Measurements from ENCODE around the gene CCDC74B.
"Not testable (repeated sequence)": the region's sequence is repeated elsewhere in the genome, so short reads cannot be mapped to it uniquely, and the experiment has no call there.

Gene CCDC74B

GRCh38 chr2:130152816-130153595 is 8.1 kb upstream of the CCDC74B start:
- TF ChIP-seq CTCF (conservative IDR thresholded peaks at IDR 0.05; ENCODE audit: control insufficient read depth, insufficient read depth, low read depth, low read length), result no peak
- H3K4me3 ChIP-seq (ENCODE audit: control insufficient read depth, low read depth, low read length), result no peak overlapping the region
- no peak for DNase-seq (ENCODE audit: low read depth)

- not testable (repeated sequence) for DNase-seq (ENCODE audit: low read depth)
Measured at GRCh38 chr2:130152136-130152815, 7.4 kb upstream of the CCDC74B start.

GRCh38 chr2:130151145-130151512 is 6.2 kb upstream of the CCDC74B start:
- not testable (repeated sequence) for DNase-seq (ENCODE audit: low read depth); H3K4me3 ChIP-seq (ENCODE audit: control insufficient read depth, low read depth, low read length)

More at GRCh38 chr2:130152136-130152815, 7.4 kb upstream of the CCDC74B start:
- not testable (repeated sequence) for H3K4me3 ChIP-seq (ENCODE audit: control insufficient read depth, low read depth, low read length)

- no peak for TF ChIP-seq CTCF (conservative IDR thresholded peaks at IDR 0.05; ENCODE audit: control insufficient read depth, insufficient read depth, low read depth, low read length)
- H3K4me3 ChIP-seq (ENCODE audit: control insufficient read depth, low read depth, low read length), result no peak overlapping the region
- DNase-seq (ENCODE audit: low read depth), result no peak
Measured at GRCh38 chr2:130150181-130151144, 5.6 kb upstream of the CCDC74B start.

- not testable (repeated sequence) for H3K4me3 ChIP-seq (ENCODE audit: control insufficient read depth, low read depth, low read length); DNase-seq (ENCODE audit: low read depth)
Measured at GRCh38 chr2:130148515-130148914, 3.6 kb upstream of the CCDC74B start.

- DNase-seq (ENCODE audit: low read depth); H3K4me3 ChIP-seq (ENCODE audit: control insufficient read depth, low read depth, low read length): not testable (repeated sequence)
Measured at GRCh38 chr2:130143266-130144039, 1.5 kb downstream of the CCDC74B start.

- not testable (repeated sequence) for DNase-seq (ENCODE audit: low read depth); H3K4me3 ChIP-seq (ENCODE audit: control insufficient read depth, low read depth, low read length)
Measured at GRCh38 chr2:130142396-130143265, 2.3 kb downstream of the CCDC74B start.

GRCh38 chr2:130141645-130142370 is 3.1 kb downstream of the CCDC74B start:
- not testable (repeated sequence) for H3K4me3 ChIP-seq (ENCODE audit: control insufficient read depth, low read depth, low read length); DNase-seq (ENCODE audit: low read depth)

- not testable (repeated sequence) for H3K4me3 ChIP-seq (ENCODE audit: control insufficient read depth, low read depth, low read length); DNase-seq (ENCODE audit: low read depth)
Measured at GRCh38 chr2:130141002-130141401, 3.9 kb downstream of the CCDC74B start.

GRCh38 chr2:130140516-130140915 is 4.4 kb downstream of the CCDC74B start:
- not testable (repeated sequence) for H3K4me3 ChIP-seq (ENCODE audit: control insufficient read depth, low read depth, low read length); DNase-seq (ENCODE audit: low read depth)

- not testable (repeated sequence) for H3K4me3 ChIP-seq (ENCODE audit: control insufficient read depth, low read depth, low read length); DNase-seq (ENCODE audit: low read depth)
Measured at GRCh38 chr2:130139331-130140280, 5.3 kb downstream of the CCDC74B start.

GRCh38 chr2:130138841-130139251 is 6.1 kb downstream of the CCDC74B start:
- H3K4me3 ChIP-seq (ENCODE audit: control insufficient read depth, low read depth, low read length); DNase-seq (ENCODE audit: low read depth): not testable (repeated sequence)
